Ovary (tissue), 9 donors: ENCODE results near the gene SPI1. TPM values are rescaled to one million over a fixed set of nuclear protein-coding genes. Genes with fewer than 3 reads are reported as not detected.

ENCODE experiments used
- DNase-seq, 5 donors: peaks; one replicate each; pipeline ENCODE4 v3.0.0-alpha.2; 2019 to 2020
- H3K27ac ChIP-seq, 2 donors: fragments of 200-600 bp; one replicate each; pipeline versions ENCODE4 v1.5.1 to v1.8.0; 2019 to 2022
- H3K27me3 ChIP-seq: fragments of 200-600 bp; one replicate; pipeline ENCODE4 v1.8.0; 2022
- H3K36me3 ChIP-seq: fragments of 200-600 bp; sonication (generic); one replicate; pipeline ENCODE4 v1.5.1; 2019
- H3K4me1 ChIP-seq: one replicate; pipeline ENCODE4 v1.8.1; 2013; ENCODE audit warnings: mild to moderate bottlenecking, moderate library complexity; ENCODE audit not compliant: insufficient read depth
- H3K4me3 ChIP-seq: fragments of 200-600 bp; sonication (generic); one replicate; pipeline ENCODE4 v1.5.1; 2017
- H3K9me3 ChIP-seq, 2 donors: fragments of 200-600 bp in 1 of 2; sonication (generic) in 1 of 2; one replicate each; pipeline versions ENCODE4 v1.5.1 to v1.8.1; 2013 to 2019; ENCODE audit warnings: mild to moderate bottlenecking in 1 of 2, moderate library complexity in 1 of 2
- EP300 ChIP-seq: sonication (generic); formaldehyde crosslinking; IDR thresholded peaks from one replicate; pipeline ENCODE4 v1.6.1; 2017; ENCODE audit warnings: antibody characterized with exemption
- POLR2A ChIP-seq: fragments of 450-650 bp; IDR thresholded peaks from one replicate; pipeline ENCODE4 v1.6.1; 2017; ENCODE audit warnings: antibody characterized with exemption, mild to moderate bottlenecking, moderate library complexity
- WGBS, 3 donors: extraction: QIAGEN DNeasy Blood & Tissue Kit in 1 of 3; methylation state at CpG; one replicate each; pipeline versions ENCODE4 v1.1.5 to v1.1.7; 2013 to 2017; 5-methylcytosine and 5-hydroxymethylcytosine counted together
- intact Hi-C, 4 donors: fragments of 100-400 bp; cut with DNase I; formaldehyde crosslinking; loops; one replicate each; pipeline versions ENCODE4 v1.11.0 to v1.15.1; 2022 to 2023
- polyA plus RNA-seq, 2 donors: library from polyadenylated mRNA; stranded (reverse); fragments of 200-250 nt in 1 of 2; fragments of 350-450 nt in 1 of 2; fragmentation: Illumina TruSeq in 1 of 2; extraction: RNeasy Lipid Tissue Mini Kit (QIAGEN cat#74804) in 1 of 2; gene quantifications; one replicate each; pipeline ENCODE4 v1.2.3, GENCODE V29; 2013 to 2014
- total RNA-seq, 7 donors: library from RNA; depleted of rRNA in 2 of 7; stranded (reverse); fragments of >200 nt in 2 of 7; fragmentation: NEBNext Ultra II Directional in 3 of 7; extraction: Animal tissue kit (Norgen Biotek cat#: 25700) in 3 of 7; gene quantifications; one replicate each; pipeline versions ENCODE4 v1.1.0 to v1.2.4, GENCODE V29; 2016 to 2023
- TF ChIP-seq, protein P1 (sequence below), 3 donors: fragments of 450-650 bp in 2 of 3; fragments of 200-600 bp in 1 of 3; IDR thresholded peaks; one replicate each; pipeline versions ENCODE4 v1.5.1 to v1.8.0; 2016 to 2022; ENCODE audit warnings: antibody characterized with exemption in 3 of 3, mild to moderate bottlenecking in 1 of 3
- donor health status: DM: no; HTN: no; CAD: no; lungs with moderate emphysema.
- donor health status: DM: no; HTN: no; CAD: no.
- donor health status: Bipolar disorder and iron deficiency.
- donor health status: DM: yes; HTN: yes; CAD: no.
- donor health status: DM: no; HTN: no; CAD: no.
- donor health status: DM: yes; HTN: yes; CAD: no.

Gene SPI1
- total and polyA plus RNA-seq, 9 donors, result 3.9 to 21.5 (median 6.8) TPM

DNA sequence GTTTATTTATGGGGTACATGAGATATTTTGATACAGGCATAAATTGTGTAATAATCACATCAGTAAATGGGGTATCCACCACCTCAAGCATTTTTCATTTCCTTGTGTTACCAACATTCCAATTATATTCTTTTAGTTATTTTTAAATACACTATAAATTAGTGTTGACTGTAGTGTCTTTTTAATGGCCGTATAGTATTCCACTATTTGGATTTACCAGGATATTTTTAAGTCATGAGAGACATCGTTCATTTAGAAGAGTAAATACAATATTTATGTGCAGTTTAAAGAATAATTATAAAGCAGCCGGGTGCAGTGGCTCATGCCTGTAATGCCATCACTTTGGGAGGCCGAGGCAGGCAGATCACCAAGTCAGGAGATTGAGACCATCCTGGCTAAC lies 6.2 kb upstream of the SPI1 start:
- Histone ChIP-seq H3K4me3 (no peak overlapping the region), H3K27me3 (no peaks in the 10 kb centered on the region), H3K9me3 (no peaks in the 10 kb centered on the region), H3K36me3 (no peaks in the 10 kb centered on the region), H3K4me1 (no peaks in the 10 kb centered on the region), H3K27ac (no peak overlapping the region)
- TF ChIP-seq POLR2A, result no peak
- TF ChIP-seq, protein P1, sequence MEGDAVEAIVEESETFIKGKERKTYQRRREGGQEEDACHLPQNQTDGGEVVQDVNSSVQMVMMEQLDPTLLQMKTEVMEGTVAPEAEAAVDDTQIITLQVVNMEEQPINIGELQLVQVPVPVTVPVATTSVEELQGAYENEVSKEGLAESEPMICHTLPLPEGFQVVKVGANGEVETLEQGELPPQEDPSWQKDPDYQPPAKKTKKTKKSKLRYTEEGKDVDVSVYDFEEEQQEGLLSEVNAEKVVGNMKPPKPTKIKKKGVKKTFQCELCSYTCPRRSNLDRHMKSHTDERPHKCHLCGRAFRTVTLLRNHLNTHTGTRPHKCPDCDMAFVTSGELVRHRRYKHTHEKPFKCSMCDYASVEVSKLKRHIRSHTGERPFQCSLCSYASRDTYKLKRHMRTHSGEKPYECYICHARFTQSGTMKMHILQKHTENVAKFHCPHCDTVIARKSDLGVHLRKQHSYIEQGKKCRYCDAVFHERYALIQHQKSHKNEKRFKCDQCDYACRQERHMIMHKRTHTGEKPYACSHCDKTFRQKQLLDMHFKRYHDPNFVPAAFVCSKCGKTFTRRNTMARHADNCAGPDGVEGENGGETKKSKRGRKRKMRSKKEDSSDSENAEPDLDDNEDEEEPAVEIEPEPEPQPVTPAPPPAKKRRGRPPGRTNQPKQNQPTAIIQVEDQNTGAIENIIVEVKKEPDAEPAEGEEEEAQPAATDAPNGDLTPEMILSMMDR (IDR thresholded peaks at IDR 0.05), result no peak
- no peak for TF ChIP-seq EP300
- WGBS, 3 donors, result 93 to 95% (median 94%) methylated on average over 4 of the region's 4 CpGs
- intact Hi-C loops, result no loop called here
- no peak for DNase-seq

DNA sequence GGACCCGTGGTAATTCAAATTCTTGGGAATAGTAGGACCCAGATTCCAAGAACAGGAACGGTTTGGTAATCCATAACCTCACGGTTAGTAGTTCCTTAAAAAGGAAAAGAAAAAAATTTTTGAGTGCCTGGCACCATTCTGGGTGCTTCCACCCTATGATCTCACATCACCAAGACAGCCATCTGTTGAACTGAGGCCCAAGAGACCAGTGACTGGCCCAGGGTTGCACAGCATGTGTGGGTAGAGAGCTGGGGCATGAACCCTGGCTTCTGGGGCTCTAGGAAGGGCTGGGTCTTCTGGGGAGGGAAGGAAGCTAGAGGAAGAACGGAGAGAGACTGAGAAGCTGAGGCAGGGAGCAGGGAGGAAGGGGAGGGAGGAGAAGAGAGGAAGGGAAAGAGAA lies 4.7 kb upstream of the SPI1 start:
- Histone ChIP-seq H3K27me3 (no peaks in the 10 kb centered on the region), H3K27ac (no peak overlapping the region), H3K4me3 (no peak overlapping the region), H3K4me1 (no peaks in the 10 kb centered on the region), H3K9me3 (no peaks in the 10 kb centered on the region), H3K36me3 (no peaks in the 10 kb centered on the region)
- no peak for DNase-seq
- intact Hi-C loops, result no loop called here
- TF ChIP-seq EP300 (no peak), POLR2A (no peak)
- TF ChIP-seq, protein P1 (IDR thresholded peaks at IDR 0.05), result no peak
- 61 to 73% (median 70%) methylated on average over 4 of the region's 4 CpGs for WGBS, 3 donors

DNA sequence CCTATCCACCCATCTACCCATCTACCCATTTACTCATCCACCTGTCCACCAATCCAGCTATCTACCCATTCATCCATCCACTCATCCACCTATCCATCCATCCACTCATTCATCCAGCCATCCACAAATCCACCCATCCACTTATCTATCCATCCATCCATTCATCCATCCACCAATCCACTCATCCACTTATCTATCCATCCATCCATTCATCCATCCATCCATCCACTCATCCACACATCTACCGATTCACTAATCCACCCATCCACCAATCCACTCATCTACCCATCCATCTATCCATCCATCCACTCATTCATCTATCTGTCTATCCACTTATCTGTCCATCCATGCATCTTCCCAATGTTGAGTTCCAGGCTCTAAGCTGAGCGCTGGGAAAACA lies 1.7 kb upstream of the SPI1 start:
- no peaks in the 10 kb centered on the region for H3K36me3 ChIP-seq
- TF ChIP-seq, protein P1 (IDR thresholded peaks at IDR 0.05), result no peak
- TF ChIP-seq EP300, result no peak
- TF ChIP-seq POLR2A, result no peak

DNA sequence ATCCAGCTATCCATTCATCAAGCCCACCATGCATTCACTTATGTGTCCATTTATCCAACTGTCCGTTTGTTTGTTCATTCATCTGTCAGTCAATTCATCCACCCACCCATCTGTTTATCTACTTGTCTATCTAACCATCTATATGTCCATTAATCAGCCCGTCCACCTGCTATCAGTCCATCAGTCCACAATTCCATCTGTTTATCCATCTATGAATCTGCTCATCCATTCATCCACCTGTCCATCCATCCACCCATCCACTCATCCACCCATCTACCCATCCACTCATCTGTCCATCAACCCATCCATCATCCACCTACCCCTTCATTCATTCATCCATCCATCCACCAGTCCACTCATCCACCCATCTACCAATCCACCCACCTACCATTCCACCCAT lies 970 bp upstream of the SPI1 start:
- Histone ChIP-seq H3K4me1 (no peaks in the 10 kb centered on the region), H3K4me3 (no peak overlapping the region), H3K36me3 (no peaks in the 10 kb centered on the region), H3K9me3 (no peaks in the 10 kb centered on the region), H3K27ac (no peak overlapping the region), H3K27me3 (no peaks in the 10 kb centered on the region)
- 83 to 90% (median 84%) methylated on average over 2 of the region's 2 CpGs for WGBS, 3 donors
- intact Hi-C loops, result loop anchor here (5.0 to 10.0 kb wide), 3 partner anchors 73 to 235 kb away; no protein-coding TSS in a partner anchor
- TF ChIP-seq, protein P1 (IDR thresholded peaks at IDR 0.05), result no peak
- TF ChIP-seq EP300, result no peak
- TF ChIP-seq POLR2A, result no peak
- no peak for DNase-seq

More for the DNA sequence above, 1.7 kb upstream of the SPI1 start:
- H3K27me3 ChIP-seq, result no peaks in the 10 kb centered on the region
- intact Hi-C loops, result no loop called here
- 93 to 99% (median 97%) methylated on average over 2 of the region's 2 CpGs for WGBS, 3 donors
- no peaks in the 10 kb centered on the region for H3K4me1 ChIP-seq
- no peak for DNase-seq
- H3K4me3 ChIP-seq, result no peak overlapping the region
- no peaks in the 10 kb centered on the region for H3K9me3 ChIP-seq
- no peak overlapping the region for H3K27ac ChIP-seq

DNA sequence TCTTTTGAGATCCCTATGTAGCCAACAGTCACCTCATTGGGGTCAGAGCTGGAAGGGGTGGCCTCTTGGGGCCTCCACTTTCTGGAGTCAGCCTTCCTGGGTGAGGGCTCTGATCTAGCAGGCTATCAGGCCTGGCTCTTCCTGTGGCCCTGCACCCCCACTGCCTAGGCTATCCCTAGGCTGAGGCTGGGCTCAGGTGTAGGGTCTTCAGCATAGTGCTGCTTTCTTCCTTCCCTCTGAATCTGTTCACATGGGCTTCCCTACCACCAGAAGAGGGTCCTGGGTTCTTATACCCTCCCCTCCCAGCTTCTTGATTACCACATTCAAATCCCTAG lies 456 bp upstream of the SPI1 start:
- peak in 1 of 5 donors; percentile 11 for DNase-seq
- TF ChIP-seq, protein P1 (IDR thresholded peaks at IDR 0.05), result no peak
- TF ChIP-seq POLR2A (no peak), EP300 (no peak)
- intact Hi-C loops, result loop anchor here (5.0 to 10.0 kb wide), 3 partner anchors 73 to 236 kb away; no protein-coding TSS in a partner anchor
- Histone ChIP-seq H3K4me1 (no peaks in the 10 kb centered on the region), H3K27me3 (no peaks in the 10 kb centered on the region), H3K36me3 (no peaks in the 10 kb centered on the region), H3K4me3 (no peak overlapping the region), H3K9me3 (no peaks in the 10 kb centered on the region), H3K27ac (no peak overlapping the region)
